HG03354 (cell line): ENCODE data around the gene XG.

ENCODE experiments used
- ATAC-seq: cut with Tn5 transposase; IDR thresholded peaks from one replicate; pipeline ENCODE4 v1.9.1; 2021; ENCODE audit warnings: mild to moderate bottlenecking; ENCODE audit not compliant: unreplicated experiment, poor library complexity, severe bottlenecking

XG gene

GRCh38 chrX:2811271-2811670, 59.4 kb downstream of the XG start:
- ATAC-seq = no peak

- peak; percentile 79 for ATAC-seq
Measured at GRCh38 chrX:2812161-2812907, 60.5 kb downstream of the XG start.

- no peak for ATAC-seq
Measured at GRCh38 chrX:2817036-2817435, 65.2 kb downstream of the XG start.

- ATAC-seq = no peak
Measured at GRCh38 chrX:2819345-2820135, 67.7 kb downstream of the XG start.

- ATAC-seq = no peak
Measured at GRCh38 chrX:2820136-2820771, 68.4 kb downstream of the XG start.

GRCh38 chrX:2823795-2824386, 72.1 kb downstream of the XG start:
- ATAC-seq = no peak

- no peak for ATAC-seq
Measured at GRCh38 chrX:2824886-2825285, 73.0 kb downstream of the XG start.

GRCh38 chrX:2828344-2828958, 76.6 kb downstream of the XG start, which contains the start of gene GYG2:
GYG2 (plus strand) TSS chrX:2828930; CDS start chrX:2830189, 1,259 bp downstream.
- no peak for ATAC-seq

- no peak for ATAC-seq
Measured at GRCh38 chrX:2828959-2829411, 77.1 kb downstream of the XG start.

GRCh38 chrX:2829469-2830246, 77.8 kb downstream of the XG start:
- no peak for ATAC-seq

GRCh38 chrX:2831471-2832228, 79.8 kb downstream of the XG start:
- ATAC-seq = no peak

GRCh38 chrX:2837961-2838360, 86.1 kb downstream of the XG start:
- ATAC-seq = no peak

GRCh38 chrX:2840961-2841360, 89.1 kb downstream of the XG start:
- ATAC-seq = no peak

- ATAC-seq = no peak
Measured at GRCh38 chrX:2841537-2841936, 89.7 kb downstream of the XG start.

GRCh38 chrX:2846992-2847391, 95.2 kb downstream of the XG start:
- no peak for ATAC-seq

GRCh38 chrX:2848871-2849301, 97.0 kb downstream of the XG start:
- ATAC-seq = no peak

GRCh38 chrX:2854918-2855317, 103.1 kb downstream of the XG start:
- ATAC-seq = no peak

- no peak for ATAC-seq
Measured at GRCh38 chrX:2855761-2856160, 103.9 kb downstream of the XG start.
